NT2/D1 (cell line): ENCODE data around the gene LCOR.

Source experiments
- SUZ12 ChIP-seq: IDR thresholded peaks from 2 replicates; pipeline ENCODE4 v1.6.1; 2011; ENCODE audit not compliant: insufficient read length, insufficient read depth; ENCODE audit errors: extremely low read depth
- ZNF274 ChIP-seq: IDR thresholded peaks from 2 replicates; pipeline ENCODE4 v1.6.1; 2011; ENCODE audit warnings: mild to moderate bottlenecking, low read depth, low read length

GRCh38 chr10:96999987-97000386 is 167.9 kb downstream of the LCOR start:
- TF ChIP-seq SUZ12 (no peak), ZNF274 (no peak)
